GM12874 (cell line): Measurements from ENCODE around the gene POLR2H.

Experiments used
- CTCF ChIP-seq: IDR thresholded peaks from 2 replicates; pipeline ENCODE4 v1.5.1; 2011; ENCODE audit warnings: low read depth, mild to moderate bottlenecking, control low read depth, low read length, moderate library complexity; ENCODE audit not compliant: insufficient read depth

The POLR2H gene

GRCh38 chr3:184409946-184410500 is 48.5 kb downstream of the POLR2H start:
- no peak for TF ChIP-seq CTCF

GRCh38 chr3:184414418-184415202 is 53.1 kb downstream of the POLR2H start:
- no peak for TF ChIP-seq CTCF

GRCh38 chr3:184415203-184415490 is 53.6 kb downstream of the POLR2H start:
- no peak for TF ChIP-seq CTCF

GRCh38 chr3:184417619-184418327 is 56.3 kb downstream of the POLR2H start:
- peak; percentile 95 for TF ChIP-seq CTCF
